ENCODE data around the gene HPCA.

Gene HPCA

DNA sequence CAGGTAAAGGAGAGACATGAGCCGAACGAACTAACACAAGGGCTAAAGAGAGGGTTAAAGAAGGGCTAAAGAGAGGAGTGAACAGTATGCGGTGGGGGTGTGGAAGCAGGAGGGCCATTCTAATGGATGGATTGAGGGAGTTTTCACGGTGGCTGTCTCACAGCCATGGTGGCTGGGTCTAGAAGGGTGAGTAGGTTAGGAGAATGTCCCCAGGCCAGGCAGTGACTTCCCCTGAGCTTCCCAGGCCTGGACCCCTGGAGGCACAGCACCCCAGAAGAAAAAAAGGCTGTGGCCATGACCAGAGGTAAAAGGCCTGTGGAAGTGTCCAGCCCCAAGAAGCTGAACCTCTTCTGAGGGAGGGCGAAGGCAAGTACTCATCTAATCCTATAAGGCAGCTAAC lies 19.1 kb upstream of the HPCA start:
- DNase-seq (ENCODE audit: insufficient read length, low spot score) (no peak), FAIRE-seq (no peak)
- no peak for TF ChIP-seq POLR2A (IDR thresholded peaks at IDR 0.05; ENCODE audit: low read depth, low read length)

DNA sequence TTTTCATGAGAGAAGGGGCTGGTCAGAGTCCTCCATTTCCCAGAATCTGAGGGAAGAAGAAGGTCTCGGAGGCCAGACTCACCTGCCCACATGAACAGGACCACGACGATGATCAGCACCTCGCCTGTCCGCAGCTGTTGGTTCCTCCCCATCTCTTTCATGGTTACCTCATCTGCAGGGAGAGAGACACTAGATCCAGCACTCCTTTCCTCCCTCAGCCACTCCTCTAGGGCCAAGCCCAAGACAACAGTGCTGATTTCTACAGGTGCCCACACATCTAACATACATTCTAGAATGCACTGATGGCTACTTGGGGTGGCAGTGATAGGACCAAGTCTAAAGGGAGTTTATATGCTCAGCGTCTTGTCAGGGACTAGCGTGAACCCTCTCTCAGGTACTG lies 18.6 kb upstream of the HPCA start:
- FAIRE-seq, result no peak
- TF ChIP-seq POLR2A (IDR thresholded peaks at IDR 0.05; ENCODE audit: low read depth, low read length), result no peak
- no peak for DNase-seq (ENCODE audit: insufficient read length, low spot score)

DNA sequence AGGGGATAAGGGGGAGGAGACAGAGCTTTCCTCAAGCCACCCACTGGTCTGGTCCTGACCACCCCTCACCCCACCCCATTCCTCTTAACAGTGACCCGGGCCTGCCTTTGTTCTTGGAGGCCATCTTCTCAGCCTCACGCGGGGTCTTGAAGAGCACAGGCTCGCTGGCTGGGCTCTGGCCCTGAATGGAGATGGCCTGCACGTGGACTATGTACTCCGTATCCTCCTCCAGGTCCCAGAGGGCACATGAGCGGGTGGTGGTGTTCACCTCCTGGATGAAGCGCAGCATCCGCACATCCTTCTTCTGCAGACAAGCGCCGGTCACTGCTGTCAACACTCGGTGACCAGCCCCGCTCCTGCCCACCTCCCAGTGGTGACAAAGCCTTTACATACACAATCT lies 18.2 kb upstream of the HPCA start:
- no peak for TF ChIP-seq POLR2A (IDR thresholded peaks at IDR 0.05; ENCODE audit: low read depth, low read length)
- DNase-seq (ENCODE audit: insufficient read length, low spot score), result no peak
- FAIRE-seq, result no peak

DNA sequence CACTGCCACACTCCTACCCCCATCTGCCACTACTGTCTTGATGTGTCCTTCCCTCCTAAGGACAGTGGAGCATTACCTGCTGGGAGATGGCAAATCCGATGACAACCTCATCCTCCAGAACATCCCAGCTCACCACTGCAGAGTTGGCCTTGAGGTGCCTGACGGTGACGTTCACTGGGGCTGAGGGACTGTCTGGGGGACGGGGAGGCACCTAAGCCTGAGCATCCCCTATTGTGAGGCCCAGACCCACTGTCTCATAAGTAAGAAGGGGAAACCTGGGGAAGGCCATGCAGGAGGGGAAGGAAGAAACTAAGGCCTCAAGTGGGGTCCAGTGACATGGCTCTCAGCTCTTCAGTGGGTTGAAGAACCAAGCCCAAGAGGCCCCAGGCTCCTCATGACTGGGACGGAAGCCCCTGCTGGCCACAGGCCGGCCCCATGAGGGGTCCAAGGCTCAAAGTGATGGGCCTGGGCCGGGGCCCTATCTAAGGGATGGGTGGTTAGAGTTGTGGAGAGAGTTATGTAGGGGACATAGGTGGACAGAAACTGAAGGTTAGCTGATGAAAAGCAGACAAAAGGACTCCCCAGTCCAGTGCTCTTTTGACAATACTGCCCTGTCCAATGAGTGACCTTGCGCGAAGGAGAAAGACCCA lies 17.4 kb upstream of the HPCA start:
- FAIRE-seq (no peak), DNase-seq (ENCODE audit: insufficient read length, low spot score) (no peak)
- no peak for TF ChIP-seq POLR2A (IDR thresholded peaks at IDR 0.05; ENCODE audit: low read depth, low read length)

DNA sequence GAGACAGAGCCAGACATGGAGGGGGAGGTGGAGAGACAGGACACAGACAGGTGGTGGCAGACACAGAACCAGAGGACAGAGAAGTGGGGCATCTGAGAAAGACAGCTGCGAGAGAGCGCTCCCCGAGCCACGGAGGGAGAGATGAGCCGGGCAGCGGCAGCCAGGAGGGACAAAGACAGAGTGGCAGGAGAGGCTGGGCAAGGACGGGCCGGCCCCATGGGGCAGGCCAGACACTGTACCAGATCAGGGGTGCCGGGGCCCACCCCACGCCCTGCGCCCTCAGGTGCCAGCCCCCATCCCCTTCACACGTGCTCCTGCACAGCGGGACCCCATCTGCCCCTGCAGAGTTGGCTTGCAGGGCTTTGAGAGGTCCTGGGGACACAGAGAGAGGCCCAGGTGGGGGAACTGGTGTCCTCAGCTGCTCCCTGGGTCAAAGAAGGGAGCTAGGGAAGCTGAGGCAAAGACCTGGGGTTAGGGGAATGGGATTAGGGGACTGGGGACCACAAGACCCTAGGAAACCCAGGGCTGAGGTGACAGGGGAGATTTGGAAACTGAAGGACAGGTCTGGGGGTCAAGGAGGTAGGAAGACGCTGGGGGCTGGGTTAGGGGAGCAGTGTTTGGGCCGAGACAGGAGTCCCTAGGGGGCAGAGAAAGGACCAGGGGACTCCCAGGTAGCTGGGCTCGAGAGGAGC lies 16.2 kb upstream of the HPCA start:
- no peak for TF ChIP-seq POLR2A (IDR thresholded peaks at IDR 0.05; ENCODE audit: low read depth, low read length)
- FAIRE-seq, result no peak
- no peak for DNase-seq (ENCODE audit: insufficient read length, low spot score)

DNA sequence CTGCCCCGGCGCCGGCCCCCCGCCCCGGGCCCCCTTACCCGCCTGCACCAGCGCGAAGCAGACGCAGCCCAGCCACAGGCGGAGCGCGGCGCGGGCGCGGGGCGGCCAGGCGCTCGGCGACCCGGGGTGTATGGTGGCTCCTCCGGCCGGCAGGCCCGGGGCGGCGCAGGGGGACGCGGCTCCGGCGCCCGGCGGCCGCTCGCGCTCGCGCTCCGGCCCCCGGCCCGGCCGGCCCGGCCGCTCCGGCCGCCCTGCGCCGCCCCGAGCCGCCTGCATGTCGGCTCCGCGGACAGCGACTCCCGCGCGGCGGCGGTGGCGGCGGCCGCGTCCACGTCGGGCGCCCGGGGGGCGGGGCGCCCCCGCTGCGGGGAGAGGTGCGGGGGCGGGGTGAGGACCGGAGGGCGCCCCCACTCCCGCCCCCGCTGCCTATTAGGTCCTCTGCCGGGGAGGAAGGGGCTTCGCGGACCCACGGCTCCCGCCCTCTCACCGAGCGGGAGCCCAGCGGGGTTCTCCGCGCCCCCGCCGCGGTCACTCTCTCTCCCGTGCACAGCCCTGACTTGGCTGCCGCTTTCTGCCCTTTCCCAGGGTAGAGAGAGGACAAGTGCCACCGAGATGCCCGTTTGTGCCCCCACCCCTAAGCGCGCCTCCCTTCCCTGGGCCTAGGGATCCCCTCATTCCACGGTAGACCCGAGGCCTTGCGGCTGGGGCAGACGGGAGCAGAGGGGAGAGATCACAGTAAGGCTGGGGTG lies 15.5 kb upstream of the HPCA start, which contains the start of gene FNDC5:
Gene FNDC5 (minus strand): TSS at position 298 of the 749 bp plus-strand sequence.
- no peak for FAIRE-seq

DNA sequence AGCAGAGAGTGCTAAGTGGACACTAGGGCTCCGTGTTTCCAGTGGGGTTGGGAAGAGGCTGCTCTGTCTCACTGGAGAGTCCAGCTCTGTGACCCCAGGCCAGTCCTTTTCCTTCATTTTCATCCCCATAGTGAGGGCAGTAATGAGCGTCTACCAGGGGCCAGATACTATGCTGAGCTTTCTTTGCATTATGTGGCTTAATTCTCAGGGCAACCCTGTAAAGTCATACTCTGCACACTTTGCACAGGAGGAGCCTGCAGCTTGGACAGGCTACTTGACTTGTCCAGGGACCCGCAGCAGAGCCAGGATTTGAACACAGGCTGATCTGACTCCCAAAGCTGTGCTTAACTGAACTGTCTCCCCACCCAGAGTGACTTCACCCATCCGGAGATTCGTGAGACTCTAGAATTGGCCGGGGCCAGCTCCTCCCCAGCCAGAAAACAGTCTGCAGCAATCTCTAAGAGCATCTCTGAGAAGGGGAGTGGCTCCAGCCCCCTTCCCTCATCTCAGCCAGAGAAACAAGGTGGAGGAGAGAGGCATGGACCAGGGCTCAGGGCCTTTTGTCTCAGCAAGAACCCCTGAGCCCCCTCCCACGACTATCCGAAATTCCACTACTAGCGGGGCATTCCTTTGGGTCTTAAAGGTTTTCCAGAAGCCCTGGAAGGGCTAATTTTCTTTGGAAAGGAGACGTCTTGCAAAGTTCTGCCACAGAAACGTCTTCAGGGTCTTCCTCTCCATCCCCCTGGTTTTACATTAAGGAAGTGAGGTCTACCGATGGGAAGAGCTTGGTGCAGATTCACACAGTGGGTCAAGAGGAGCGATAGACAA lies 14.7 kb upstream of the HPCA start:
- no peak for TF ChIP-seq POLR2A (IDR thresholded peaks at IDR 0.05; ENCODE audit: low read depth, low read length)
- FAIRE-seq, result no peak
- no peak for DNase-seq (ENCODE audit: insufficient read length, low spot score)

More for the DNA sequence above, 15.5 kb upstream of the HPCA start, which contains the start of gene FNDC5:
- no peak for DNase-seq (ENCODE audit: insufficient read length, low spot score)
- TF ChIP-seq POLR2A (IDR thresholded peaks at IDR 0.05; ENCODE audit: low read depth, low read length), result no peak

DNA sequence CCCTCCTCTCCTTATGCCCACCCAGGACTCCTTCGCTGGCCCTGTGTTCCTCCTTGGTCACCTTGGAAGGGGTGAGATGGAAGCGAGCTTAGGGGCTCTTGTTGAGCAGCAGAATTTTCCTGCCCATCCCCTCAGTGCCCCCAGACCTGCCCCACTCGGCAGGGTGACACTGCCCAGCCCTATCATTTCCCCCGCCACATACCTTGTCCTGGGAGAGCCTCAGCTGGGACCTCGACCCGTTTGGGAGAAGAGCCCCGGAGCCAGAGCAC lies 14.2 kb upstream of the HPCA start:
- no peak for TF ChIP-seq POLR2A (IDR thresholded peaks at IDR 0.05; ENCODE audit: low read depth, low read length)
- DNase-seq (ENCODE audit: insufficient read length, low spot score), result no peak
- no peak for FAIRE-seq

DNA sequence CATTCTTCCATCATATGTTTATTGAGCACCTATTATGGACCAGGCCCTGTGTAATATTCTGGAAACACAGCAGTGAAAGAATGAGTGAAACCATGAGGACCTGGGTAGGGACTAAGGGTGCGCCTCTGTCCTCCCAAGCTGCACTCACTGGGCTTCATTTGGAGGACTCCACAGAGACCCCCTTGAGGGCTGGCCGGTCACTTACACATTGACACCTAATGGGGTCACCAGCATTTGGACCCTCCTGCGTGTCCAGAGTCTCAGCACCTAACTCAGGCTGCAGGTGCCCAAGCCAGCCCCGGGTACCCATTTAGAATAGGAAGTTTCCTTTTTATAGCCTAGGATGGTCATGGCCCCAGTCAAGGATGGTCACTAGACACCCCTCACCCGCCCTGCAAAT lies 12.8 kb upstream of the HPCA start:
- FAIRE-seq (no peak), DNase-seq (ENCODE audit: insufficient read length, low spot score) (no peak)
- TF ChIP-seq POLR2A (IDR thresholded peaks at IDR 0.05; ENCODE audit: low read depth, low read length), result no peak

DNA sequence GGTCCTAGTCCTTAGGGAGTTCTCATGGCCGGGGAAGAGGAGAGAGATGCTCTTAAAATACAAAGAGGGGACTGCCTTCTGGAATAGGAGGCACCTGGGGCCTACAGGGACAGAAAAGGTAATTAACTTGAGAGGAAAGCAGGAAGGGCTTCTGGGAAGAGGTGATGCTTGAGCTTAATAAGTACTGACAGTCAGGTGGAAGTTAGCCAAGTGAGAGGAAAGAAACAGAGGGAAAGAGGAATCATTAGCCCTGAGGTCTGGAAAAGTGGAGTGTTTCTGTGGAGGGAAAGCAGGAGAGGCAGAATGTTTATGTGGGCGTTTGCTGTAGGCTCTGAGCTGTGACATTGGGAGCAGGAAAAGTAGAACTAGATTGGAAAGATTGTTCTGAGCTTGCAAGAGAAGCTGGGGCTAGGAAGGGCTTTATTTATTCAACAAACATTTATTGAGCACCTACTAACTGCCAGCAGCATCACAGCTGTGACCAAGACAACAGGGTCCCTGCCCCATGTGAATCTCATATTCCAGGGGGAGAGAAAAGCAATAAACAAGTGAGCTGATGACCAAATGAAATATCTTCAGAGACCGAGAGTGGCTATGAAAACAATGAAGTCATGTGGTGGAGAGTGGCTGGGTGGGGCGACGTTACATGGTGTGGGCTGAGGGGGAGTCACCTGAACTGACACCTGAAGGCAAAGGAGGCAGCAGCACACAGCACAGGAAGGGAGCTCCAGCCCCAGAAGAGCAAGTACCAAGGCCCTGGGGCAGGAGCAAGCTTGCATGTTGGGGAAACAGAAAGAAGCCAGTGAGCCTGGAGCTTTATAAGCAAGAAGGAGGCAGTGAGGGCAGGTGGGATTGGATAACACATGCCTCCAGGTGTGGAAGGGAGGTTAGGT lies 11.2 kb upstream of the HPCA start:
- DNase-seq (ENCODE audit: insufficient read length, low spot score) (no peak), FAIRE-seq (no peak)
- TF ChIP-seq POLR2A (IDR thresholded peaks at IDR 0.05; ENCODE audit: low read depth, low read length), result no peak

DNA sequence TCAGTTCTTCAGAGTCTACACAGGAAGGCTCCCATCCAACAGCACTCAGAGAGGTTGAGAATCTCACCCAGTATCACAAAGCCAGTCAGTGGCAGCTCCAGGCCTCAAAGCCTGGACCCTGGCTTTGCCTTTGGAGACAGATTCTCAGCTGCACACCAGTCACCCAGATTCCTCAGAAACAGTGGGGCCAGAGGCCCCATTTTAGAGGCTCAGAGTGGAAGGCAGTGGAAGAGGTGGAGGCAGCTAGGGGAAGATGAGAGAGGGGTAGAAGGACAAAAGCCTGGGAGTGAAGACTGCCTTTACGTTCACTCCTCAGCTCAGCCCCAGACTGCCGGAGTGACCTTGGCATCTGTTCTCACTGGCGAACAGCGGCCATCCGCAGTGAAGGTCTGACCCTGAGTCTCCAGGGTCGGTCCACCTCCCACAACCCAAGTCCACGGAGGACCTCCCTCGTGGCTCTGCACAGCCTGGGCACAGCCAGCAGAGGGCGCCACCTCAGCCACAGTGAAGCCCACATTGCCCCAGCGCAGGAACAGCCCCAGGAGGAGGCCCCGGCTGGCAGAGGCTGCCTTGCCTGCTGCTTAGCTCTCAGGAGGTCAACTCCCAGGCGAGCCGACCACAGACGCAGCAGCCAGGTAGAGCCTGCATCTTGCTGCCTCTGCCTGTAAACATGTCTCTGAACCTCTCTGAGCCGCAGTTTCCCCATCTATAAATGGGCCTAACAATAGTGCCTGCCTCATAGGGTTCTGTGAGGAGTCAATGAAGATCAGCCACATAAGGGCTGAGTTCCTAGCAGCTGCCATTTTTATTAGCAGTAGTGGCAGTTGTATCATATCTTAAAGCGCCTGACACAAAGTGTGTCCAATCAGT lies 9.7 kb upstream of the HPCA start:
- FAIRE-seq (no peak), DNase-seq (ENCODE audit: insufficient read length, low spot score) (peak; percentile 89)
- TF ChIP-seq POLR2A (IDR thresholded peaks at IDR 0.05; ENCODE audit: low read depth, low read length), result no peak

Measured in H54 (cell line).